Kidney (tissue), 14 donors: ENCODE results near the gene MIEF1. TPM values are rescaled to one million over a fixed set of nuclear protein-coding genes. Genes with fewer than 3 reads are reported as not detected.
A peak's percentile ranks its signal among the peaks of the same experiment; 100 is the strongest.

Experiments used
- DNase-seq, 5 donors: peaks; one replicate each; pipeline ENCODE4 v3.0.0-alpha.2; 2013 to 2020
- FAIRE-seq: peaks from 2 replicates; lab custom pipeline; 2012; peaks lifted over from hg19 to GRCh38; lab: Jason Lieb, UNC
- H3K27ac ChIP-seq, 2 donors: one replicate each; pipeline ENCODE4 v1.7.0; 2013; ENCODE audit warnings: low read depth in 2 of 2, low read length in 2 of 2, inconsistent platforms in 1 of 2
- H3K27me3 ChIP-seq: one replicate; pipeline ENCODE4 v1.7.1; 2013; ENCODE audit warnings: low read length, inconsistent platforms; ENCODE audit not compliant: control insufficient read depth, insufficient read depth
- H3K36me3 ChIP-seq, 3 donors: one replicate each; pipeline versions ENCODE4 v1.7.0 to v1.7.1; 2013; ENCODE audit warnings: low read length in 3 of 3, control low read depth in 1 of 3, inconsistent platforms in 1 of 3; ENCODE audit not compliant: insufficient read depth in 3 of 3, control insufficient read depth in 2 of 3
- H3K4me1 ChIP-seq, 3 donors: one replicate each; pipeline versions ENCODE4 v1.7.0 to v1.7.1; 2013; ENCODE audit warnings: low read length in 3 of 3, inconsistent platforms in 1 of 3, low read depth in 1 of 3; ENCODE audit not compliant: control insufficient read depth in 2 of 3, insufficient read depth in 2 of 3
- H3K4me3 ChIP-seq, 3 donors: one replicate each; pipeline versions ENCODE4 v1.7.0 to v1.8.1; 2013; ENCODE audit warnings: low read length in 3 of 3, control low read depth in 1 of 3, inconsistent platforms in 1 of 3
- H3K9ac ChIP-seq, 3 donors: one replicate each; pipeline versions ENCODE4 v1.7.0 to v1.7.1; 2013; ENCODE audit warnings: low read length in 3 of 3, control low read depth in 1 of 3, inconsistent platforms in 1 of 3
- H3K9me3 ChIP-seq, 3 donors: one replicate each; pipeline versions ENCODE4 v1.7.0 to v1.7.1; 2013; ENCODE audit warnings: low read length in 3 of 3, control low read depth in 1 of 3, inconsistent platforms in 1 of 3; ENCODE audit not compliant: control insufficient read depth in 2 of 3, insufficient read depth in 1 of 3
- CTCF ChIP-seq: IDR thresholded peaks from 3 replicates; pipeline ENCODE4 v1.5.1; 2012; ENCODE audit warnings: mild to moderate bottlenecking, moderate library complexity, borderline replicate concordance; ENCODE audit not compliant: insufficient read depth; ENCODE audit errors: extremely low read depth
- intact Hi-C: fragments of 100-400 bp; cut with DNase I; formaldehyde crosslinking; loops from one replicate; pipeline ENCODE4 v1.11.1; 2022
- polyA plus RNA-seq: library from polyadenylated mRNA; stranded (reverse); fragments of 350-450 nt; fragmentation: Illumina TruSeq; extraction: RNeasy Lipid Tissue Mini Kit (QIAGEN cat#74804); gene quantifications from one replicate; pipeline ENCODE4 v1.2.3, GENCODE V29; 2014; ENCODE audit warnings: low read depth, low replicate concordance; ENCODE audit not compliant: insufficient read depth
- total RNA-seq: library from RNA; stranded (reverse); fragmentation: NEBNext Ultra II Directional; extraction: Animal tissue kit (Norgen Biotek cat#: 25700); gene quantifications from one replicate; pipeline ENCODE4 v1.2.1, GENCODE V29; 2021
- donor health status: control.
- donor health status: control.
- donor health status: control.
- donor health status: control.
- donor health status: control.
- donor health status: DM: yes; HTN: yes; CAD: no.
- donor health status: Normal renal cell carcinoma (clear cell type).

The MIEF1 gene
- total and polyA plus RNA-seq, 2 donors from 2014 or later: 13.0 to 27.9 TPM

- TF ChIP-seq CTCF: no peak
- Histone ChIP-seq H3K9ac (no peak overlapping the region), H3K4me3 (no peak overlapping the region), H3K4me1 (peaks cover 0 to 15% (median 0%) of the 10 kb centered on the region in 3 donors), H3K27me3 (no peaks in the 10 kb centered on the region), H3K9me3 (no peaks in the 10 kb centered on the region), H3K36me3 (no peaks in the 10 kb centered on the region), H3K27ac (peak overlapping the region; percentile 27 to 80)
- intact Hi-C loops: no loop called here
- no peak for FAIRE-seq
- DNase-seq: peak in 4 of 5 donors; percentile 45 to 88 (median 62)
These were observed 39.5 kb upstream of the MIEF1 start for GRCh38 chr22:39462443-39463221.

GRCh38 chr22:39463277-39463676 is 38.8 kb upstream of the MIEF1 start:
- H3K27ac ChIP-seq: peak overlapping the region; percentile 27 to 80
- FAIRE-seq: no peak
- H3K27me3 ChIP-seq: no peaks in the 10 kb centered on the region
- DNase-seq: peak in 1 of 5 donors; percentile 48
- peaks cover 0 to 21% (median 3%) of the 10 kb centered on the region in 3 donors for H3K4me1 ChIP-seq
- no peaks in the 10 kb centered on the region for H3K36me3 ChIP-seq
- intact Hi-C loops: no loop called here
- no peak overlapping the region for H3K9ac ChIP-seq
- no peaks in the 10 kb centered on the region for H3K9me3 ChIP-seq
- no peak overlapping the region for H3K4me3 ChIP-seq
- no peak for TF ChIP-seq CTCF

- intact Hi-C loops: no loop called here
- peaks cover 0 to 23% (median 7%) of the 10 kb centered on the region in 3 donors for H3K4me1 ChIP-seq
- no peak for FAIRE-seq
- no peak for TF ChIP-seq CTCF
- H3K36me3 ChIP-seq: no peaks in the 10 kb centered on the region
- no peak overlapping the region for H3K4me3 ChIP-seq
- no peak overlapping the region for H3K27ac ChIP-seq
- DNase-seq: peak in 1 of 5 donors; percentile 69
- H3K27me3 ChIP-seq: no peaks in the 10 kb centered on the region
- no peaks in the 10 kb centered on the region for H3K9me3 ChIP-seq
- no peak overlapping the region for H3K9ac ChIP-seq
These were observed 38.1 kb upstream of the MIEF1 start for GRCh38 chr22:39463931-39464390.
